Measurements from ENCODE around the gene LOXHD1.

LOXHD1 gene

GRCh38 chr18:46625069-46625468, 32.0 kb downstream of the LOXHD1 start:
- DNase-seq: no peak

GRCh38 chr18:46624127-46624526, 32.9 kb downstream of the LOXHD1 start:
- no peak for DNase-seq

- no peak for DNase-seq
These were observed 33.5 kb downstream of the LOXHD1 start for GRCh38 chr18:46623541-46623940.

GRCh38 chr18:46622999-46623398, 34.0 kb downstream of the LOXHD1 start:
- DNase-seq: peak; percentile 4 to 18

GRCh38 chr18:46622451-46622850, 34.6 kb downstream of the LOXHD1 start:
- no peak for DNase-seq

- peak; percentile 19 to 30 for DNase-seq
These were observed 35.1 kb downstream of the LOXHD1 start for GRCh38 chr18:46621871-46622270.

GRCh38 chr18:46621111-46621766, 35.8 kb downstream of the LOXHD1 start:
- no peak for DNase-seq

- no peak for DNase-seq
These were observed 37.5 kb downstream of the LOXHD1 start for GRCh38 chr18:46619559-46619958.

GRCh38 chr18:46615720-46616119, 41.3 kb downstream of the LOXHD1 start:
- no peak for DNase-seq

GRCh38 chr18:46609048-46609447, 48.0 kb downstream of the LOXHD1 start:
- DNase-seq: no peak

- no peak for DNase-seq
These were observed 49.1 kb downstream of the LOXHD1 start for GRCh38 chr18:46607926-46608325.

- no peak for DNase-seq
These were observed 55.7 kb downstream of the LOXHD1 start for GRCh38 chr18:46601141-46601805.

- DNase-seq: no peak
These were observed 60.9 kb downstream of the LOXHD1 start for GRCh38 chr18:46596119-46596518.

- DNase-seq: no peak
These were observed 65.1 kb downstream of the LOXHD1 start for GRCh38 chr18:46591783-46592391.

GRCh38 chr18:46590103-46590502, 66.9 kb downstream of the LOXHD1 start:
- no peak for DNase-seq

GRCh38 chr18:46588971-46589660, 67.9 kb downstream of the LOXHD1 start:
- DNase-seq: no peak

- DNase-seq: no peak
These were observed 69.4 kb downstream of the LOXHD1 start for GRCh38 chr18:46587600-46587999.

- no peak for DNase-seq
These were observed 73.3 kb downstream of the LOXHD1 start for GRCh38 chr18:46583711-46584110.

- DNase-seq: no peak
These were observed 75.4 kb downstream of the LOXHD1 start for GRCh38 chr18:46581648-46582047.

- DNase-seq: no peak
These were observed 78.0 kb downstream of the LOXHD1 start for GRCh38 chr18:46578987-46579386.

GRCh38 chr18:46577546-46577945, 79.5 kb downstream of the LOXHD1 start:
- no peak for DNase-seq

GRCh38 chr18:46575851-46576250, 81.2 kb downstream of the LOXHD1 start:
- DNase-seq: no peak

GRCh38 chr18:46574743-46575115, 82.3 kb downstream of the LOXHD1 start:
- DNase-seq: no peak
